GM12875 (cell line): ENCODE results near the gene SLCO2A1.
A peak's percentile ranks its signal among the peaks of the same experiment; 100 is the strongest.

Experiments
- H3K4me3 ChIP-seq: one replicate; pipeline ENCODE4 v1.5.1; 2011; ENCODE audit warnings: low read depth, low read length, control low read depth
- CTCF ChIP-seq: IDR thresholded peaks from 2 replicates; pipeline ENCODE4 v1.5.1; 2011; ENCODE audit warnings: low read depth, mild to moderate bottlenecking, control low read depth, inconsistent platforms, low read length, moderate library complexity, borderline replicate concordance; ENCODE audit not compliant: insufficient read depth

SLCO2A1 gene

GRCh38 chr3:133901847-133902246, 127.9 kb downstream of the SLCO2A1 start:
- TF ChIP-seq CTCF: no peak

GRCh38 chr3:133901083-133901482, 128.6 kb downstream of the SLCO2A1 start:
- no peak overlapping the region for H3K4me3 ChIP-seq
- TF ChIP-seq CTCF: peak; percentile 29; the same call in 1 of the 2 replicates

More at GRCh38 chr3:133901847-133902246, 127.9 kb downstream of the SLCO2A1 start:
- no peak overlapping the region for H3K4me3 ChIP-seq

- no peak for TF ChIP-seq CTCF
Observed at GRCh38 chr3:133899311-133899710, 130.4 kb downstream of the SLCO2A1 start.

GRCh38 chr3:133897547-133897946, 132.2 kb downstream of the SLCO2A1 start:
- no peak for TF ChIP-seq CTCF
- H3K4me3 ChIP-seq: no peak overlapping the region

More at GRCh38 chr3:133899311-133899710, 130.4 kb downstream of the SLCO2A1 start:
- H3K4me3 ChIP-seq: no peak overlapping the region

- no peak overlapping the region for H3K4me3 ChIP-seq
- no peak for TF ChIP-seq CTCF
Observed at GRCh38 chr3:133896002-133896761, 133.5 kb downstream of the SLCO2A1 start.

GRCh38 chr3:133895208-133896001, 134.3 kb downstream of the SLCO2A1 start, which contains the start of gene RAB6B:
Gene RAB6B, minus strand, starts transcription at chr3:133895882. Its CDS starts 416 bp downstream, at chr3:133895466.
- peak within 1 kb of the TSS; percentile 10 for H3K4me3 ChIP-seq
- no peak for TF ChIP-seq CTCF
